ENCODE results near the gene FAM151A.

The FAM151A gene

GRCh38 chr1:54596756-54597155 lies 26.6 kb downstream of the FAM151A start:
- H3K27ac ChIP-seq (ENCODE audit: low read length): no peak overlapping the region
- H3K4me3 ChIP-seq (ENCODE audit: low read length): no peak overlapping the region
- no peaks in the 10 kb centered on the region for H3F3A ChIP-seq (ENCODE audit: insufficient read depth, low read length)
- H3K4me2 ChIP-seq (ENCODE audit: low read depth, low read length): no peak overlapping the region
- no peak for DNase-seq
- H3K9ac ChIP-seq (ENCODE audit: low read length): no peak overlapping the region
- no peak overlapping the region for H2AFZ ChIP-seq (ENCODE audit: low read length)
- H4K20me1 ChIP-seq (ENCODE audit: insufficient read depth, low read length): no peaks in the 10 kb centered on the region
- no peaks in the 10 kb centered on the region for H3K79me2 ChIP-seq (ENCODE audit: low read length)
- no peaks in the 10 kb centered on the region for H3K27me3 ChIP-seq (replicated peaks; ENCODE audit: insufficient read depth, low read length)
- TF ChIP-seq EZH2 (optimal IDR thresholded peaks at IDR 0.05; ENCODE audit: low read depth, low read length) (no peak), EZH2phosphoT487 (IDR thresholded peaks at IDR 0.05; ENCODE audit: low read length) (no peak), CTCF (IDR thresholded peaks at IDR 0.05; ENCODE audit: low read length) (no peak)
- no peaks in the 10 kb centered on the region for H3K4me1 ChIP-seq (ENCODE audit: low read length)
- no peaks in the 10 kb centered on the region for H3K9me3 ChIP-seq (replicated peaks; ENCODE audit: insufficient read depth, low read length)
- no peaks in the 10 kb centered on the region for H3K36me3 ChIP-seq (replicated peaks; ENCODE audit: insufficient read depth, low read length)
- no peaks in the 10 kb centered on the region for H3K9me2 ChIP-seq (replicated peaks; ENCODE audit: insufficient read depth, low read length)

- H2AFZ ChIP-seq (ENCODE audit: low read length): no peak overlapping the region
- TF ChIP-seq EZH2phosphoT487 (IDR thresholded peaks at IDR 0.05; ENCODE audit: low read length): no peak
- TF ChIP-seq EZH2 (optimal IDR thresholded peaks at IDR 0.05; ENCODE audit: low read depth, low read length): no peak
- no peak for TF ChIP-seq CTCF (IDR thresholded peaks at IDR 0.05; ENCODE audit: low read length)
These were observed 27.3 kb downstream of the FAM151A start for GRCh38 chr1:54595956-54596498.

GRCh38 chr1:54594463-54594862 lies 28.9 kb downstream of the FAM151A start:
- Histone ChIP-seq H3K27me3 (replicated peaks; ENCODE audit: insufficient read depth, low read length) (no peaks in the 10 kb centered on the region), H3K9me3 (replicated peaks; ENCODE audit: insufficient read depth, low read length) (no peaks in the 10 kb centered on the region), H3K27ac (ENCODE audit: low read length) (no peak overlapping the region), H3K36me3 (replicated peaks; ENCODE audit: insufficient read depth, low read length) (no peaks in the 10 kb centered on the region), H3K4me1 (ENCODE audit: low read length) (no peaks in the 10 kb centered on the region), H3K9me2 (replicated peaks; ENCODE audit: insufficient read depth, low read length) (no peaks in the 10 kb centered on the region), H4K20me1 (ENCODE audit: insufficient read depth, low read length) (no peaks in the 10 kb centered on the region), H2AFZ (ENCODE audit: low read length) (no peak overlapping the region), H3K79me2 (ENCODE audit: low read length) (no peaks in the 10 kb centered on the region), H3K4me3 (ENCODE audit: low read length) (no peak overlapping the region), H3K4me2 (ENCODE audit: low read depth, low read length) (no peak overlapping the region), H3K9ac (ENCODE audit: low read length) (no peak overlapping the region), H3F3A (ENCODE audit: insufficient read depth, low read length) (no peaks in the 10 kb centered on the region)
- TF ChIP-seq CTCF (IDR thresholded peaks at IDR 0.05; ENCODE audit: low read length) (no peak), EZH2phosphoT487 (IDR thresholded peaks at IDR 0.05; ENCODE audit: low read length) (no peak), EZH2 (optimal IDR thresholded peaks at IDR 0.05; ENCODE audit: low read depth, low read length) (no peak)
- no peak for DNase-seq

More at GRCh38 chr1:54595956-54596498, 27.3 kb downstream of the FAM151A start:
- H3K4me2 ChIP-seq (ENCODE audit: low read depth, low read length): no peak overlapping the region
- no peaks in the 10 kb centered on the region for H3K36me3 ChIP-seq (replicated peaks; ENCODE audit: insufficient read depth, low read length)
- H3K4me1 ChIP-seq (ENCODE audit: low read length): no peaks in the 10 kb centered on the region
- no peak for DNase-seq
- H3K79me2 ChIP-seq (ENCODE audit: low read length): no peaks in the 10 kb centered on the region
- H3K9me3 ChIP-seq (replicated peaks; ENCODE audit: insufficient read depth, low read length): no peaks in the 10 kb centered on the region
- no peaks in the 10 kb centered on the region for H4K20me1 ChIP-seq (ENCODE audit: insufficient read depth, low read length)
- H3K27ac ChIP-seq (ENCODE audit: low read length): no peak overlapping the region
- no peak overlapping the region for H3K9ac ChIP-seq (ENCODE audit: low read length)
- no peaks in the 10 kb centered on the region for H3F3A ChIP-seq (ENCODE audit: insufficient read depth, low read length)
- no peak overlapping the region for H3K4me3 ChIP-seq (ENCODE audit: low read length)
- no peaks in the 10 kb centered on the region for H3K9me2 ChIP-seq (replicated peaks; ENCODE audit: insufficient read depth, low read length)
- no peaks in the 10 kb centered on the region for H3K27me3 ChIP-seq (replicated peaks; ENCODE audit: insufficient read depth, low read length)
